ENCODE data around the gene RFC2.

GRCh38 chr7:74207586-74207985, 46.6 kb downstream of the RFC2 start:
- TF ChIP-seq, protein P1, sequence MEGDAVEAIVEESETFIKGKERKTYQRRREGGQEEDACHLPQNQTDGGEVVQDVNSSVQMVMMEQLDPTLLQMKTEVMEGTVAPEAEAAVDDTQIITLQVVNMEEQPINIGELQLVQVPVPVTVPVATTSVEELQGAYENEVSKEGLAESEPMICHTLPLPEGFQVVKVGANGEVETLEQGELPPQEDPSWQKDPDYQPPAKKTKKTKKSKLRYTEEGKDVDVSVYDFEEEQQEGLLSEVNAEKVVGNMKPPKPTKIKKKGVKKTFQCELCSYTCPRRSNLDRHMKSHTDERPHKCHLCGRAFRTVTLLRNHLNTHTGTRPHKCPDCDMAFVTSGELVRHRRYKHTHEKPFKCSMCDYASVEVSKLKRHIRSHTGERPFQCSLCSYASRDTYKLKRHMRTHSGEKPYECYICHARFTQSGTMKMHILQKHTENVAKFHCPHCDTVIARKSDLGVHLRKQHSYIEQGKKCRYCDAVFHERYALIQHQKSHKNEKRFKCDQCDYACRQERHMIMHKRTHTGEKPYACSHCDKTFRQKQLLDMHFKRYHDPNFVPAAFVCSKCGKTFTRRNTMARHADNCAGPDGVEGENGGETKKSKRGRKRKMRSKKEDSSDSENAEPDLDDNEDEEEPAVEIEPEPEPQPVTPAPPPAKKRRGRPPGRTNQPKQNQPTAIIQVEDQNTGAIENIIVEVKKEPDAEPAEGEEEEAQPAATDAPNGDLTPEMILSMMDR (IDR thresholded peaks at IDR 0.05): no peak
- TF ChIP-seq POLR2A (IDR thresholded peaks at IDR 0.05; ENCODE audit: low read depth) (no peak), POLR2AphosphoS5 (IDR thresholded peaks at IDR 0.05) (no peak), EP300 (IDR thresholded peaks at IDR 0.05) (no peak)
